ENCODE data around the gene B9D1.

Gene B9D1

GRCh38 chr17:19302791-19303331 lies 59.7 kb downstream of the B9D1 start:
- DNase-seq (ENCODE audit: extremely low read depth, low read depth) = no peak
- no peak for TF ChIP-seq CTCF (IDR thresholded peaks at IDR 0.05; ENCODE audit: low read depth, low read length)

GRCh38 chr17:19301973-19302372 lies 60.5 kb downstream of the B9D1 start:
- DNase-seq (ENCODE audit: extremely low read depth, low read depth) = no peak
- TF ChIP-seq CTCF (IDR thresholded peaks at IDR 0.05; ENCODE audit: low read depth, low read length) = no peak

GRCh38 chr17:19301274-19301951 lies 61.1 kb downstream of the B9D1 start:
- no peak for DNase-seq (ENCODE audit: extremely low read depth, low read depth)
- TF ChIP-seq CTCF (IDR thresholded peaks at IDR 0.05; ENCODE audit: low read depth, low read length) = no peak

GRCh38 chr17:19299866-19300265 lies 62.7 kb downstream of the B9D1 start:
- no peak for DNase-seq (ENCODE audit: extremely low read depth, low read depth)
- TF ChIP-seq CTCF (IDR thresholded peaks at IDR 0.05; ENCODE audit: low read depth, low read length) = no peak

GRCh38 chr17:19299214-19299747 lies 63.2 kb downstream of the B9D1 start:
- DNase-seq (ENCODE audit: extremely low read depth, low read depth) = no peak
- no peak for TF ChIP-seq CTCF (IDR thresholded peaks at IDR 0.05; ENCODE audit: low read depth, low read length)

- DNase-seq (ENCODE audit: extremely low read depth, low read depth) = no peak
- no peak for TF ChIP-seq CTCF (IDR thresholded peaks at IDR 0.05; ENCODE audit: low read depth, low read length)
These were observed 63.8 kb downstream of the B9D1 start for GRCh38 chr17:19298569-19299213.

Measured in AG09319 (cell line).